Thymus (tissue), 11 donors: ENCODE data around the gene APOBEC3A. TPM values are rescaled to one million over a fixed set of nuclear protein-coding genes. Genes with fewer than 3 reads are reported as not detected.
"Not testable (repeated sequence)": the region's sequence is repeated elsewhere in the genome, so short reads cannot be mapped to it uniquely, and the experiment has no call there.

Experiments used
- DNase-seq, 9 donors: peaks; one replicate each; pipeline ENCODE4 v3.0.0-alpha.2; 2013; ENCODE audit warnings: low spot score in 9 of 9, low read depth in 6 of 9, missing footprints in 1 of 9
- H3K27ac ChIP-seq, 2 donors: one replicate each; pipeline ENCODE4 v1.5.1; 2013; ENCODE audit warnings: control low read depth in 1 of 2, low read depth in 1 of 2, low read length in 1 of 2, mild to moderate bottlenecking in 1 of 2, moderate library complexity in 1 of 2
- H3K27me3 ChIP-seq, 2 donors: one replicate each; pipeline ENCODE4 v1.5.1; 2013; ENCODE audit warnings: low read length in 1 of 2; ENCODE audit not compliant: control insufficient read depth in 2 of 2, insufficient read depth in 1 of 2
- H3K36me3 ChIP-seq, 2 donors: one replicate each; pipeline ENCODE4 v1.5.1; 2013; ENCODE audit warnings: low read length in 1 of 2, mild to moderate bottlenecking in 1 of 2, moderate library complexity in 1 of 2; ENCODE audit not compliant: control insufficient read depth in 2 of 2, insufficient read depth in 2 of 2
- H3K4me1 ChIP-seq, 2 donors: one replicate each; pipeline ENCODE4 v1.5.1; 2013; ENCODE audit warnings: low read length in 2 of 2; ENCODE audit not compliant: control insufficient read depth in 2 of 2, insufficient read depth in 2 of 2
- H3K4me3 ChIP-seq, 2 donors: one replicate each; pipeline ENCODE4 v1.5.1; 2013; ENCODE audit warnings: low read length in 2 of 2, control low read depth in 1 of 2, mild to moderate bottlenecking in 1 of 2
- H3K9me3 ChIP-seq, 2 donors: one replicate each; pipeline ENCODE4 v1.5.1; 2013; ENCODE audit warnings: low read length in 1 of 2, mild to moderate bottlenecking in 1 of 2; ENCODE audit not compliant: control insufficient read depth in 2 of 2, insufficient read depth in 1 of 2
- WGBS: extraction: QIAGEN DNeasy Blood & Tissue Kit; methylation state at CpG from one replicate; pipeline ENCODE4 v1.1.7; 2013; 5-methylcytosine and 5-hydroxymethylcytosine counted together
- polyA plus RNA-seq: library from polyadenylated mRNA; stranded (reverse); fragments of 200-250 nt; gene quantifications from one replicate; pipeline ENCODE4 v1.2.3, GENCODE V29; 2013
- total RNA-seq: library from RNA; stranded (reverse); fragments of 120-200 nt; gene quantifications from one replicate; pipeline ENCODE4 v1.2.4, GENCODE V29; 2013
- donor health status: healthy.

APOBEC3A gene
- total and polyA plus RNA-seq, 2 donors: 1.4 to 17.3 TPM

GRCh38 chr22:38938925-38939324, 18.5 kb upstream of the APOBEC3A start:
- Histone ChIP-seq H3K4me3 (no peak overlapping the region), H3K4me1 (peaks cover 0 to 4% of the 10 kb centered on the region in 2 donors), H3K27ac (no peak overlapping the region), H3K27me3 (peaks cover 0 to 33% of the 10 kb centered on the region in 2 donors), H3K9me3 (no peaks in the 10 kb centered on the region), H3K36me3 (no peaks in the 10 kb centered on the region)
- WGBS: 96% methylated on average over 7 of the region's 7 CpGs
- DNase-seq: no peak

DNA sequence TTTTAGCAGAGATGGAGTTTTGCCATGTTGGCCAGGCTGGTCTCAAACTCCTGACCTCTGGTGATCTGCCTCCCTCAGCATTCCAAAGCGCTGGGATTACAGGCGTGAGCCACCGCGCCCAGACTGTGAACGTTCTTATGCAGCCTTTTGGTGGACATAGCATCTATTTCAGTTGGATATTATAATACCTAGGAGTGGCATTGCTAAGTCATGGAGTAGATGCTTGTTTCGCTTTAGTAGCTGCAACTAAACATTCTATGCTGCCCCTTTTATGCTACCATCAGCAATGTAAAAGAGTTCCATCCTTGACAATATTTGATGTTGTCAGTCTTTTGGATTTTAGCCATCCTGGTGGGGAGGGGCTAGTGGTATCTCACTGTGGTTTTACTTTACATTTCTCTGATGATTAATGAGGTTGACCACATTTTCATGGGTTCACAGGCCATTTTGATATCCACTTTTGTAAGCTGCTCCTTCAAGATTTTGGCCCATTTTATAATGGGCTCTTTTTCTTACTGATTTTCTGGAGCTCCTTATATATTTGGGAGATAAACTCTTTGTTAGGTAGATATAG, 16.5 kb upstream of the APOBEC3A start:
- no peak overlapping the region for H3K27ac ChIP-seq
- H3K9me3 ChIP-seq: no peaks in the 10 kb centered on the region
- peaks cover 0 to 4% of the 10 kb centered on the region in 2 donors for H3K4me1 ChIP-seq
- H3K4me3 ChIP-seq: no peak overlapping the region
- no peaks in the 10 kb centered on the region for H3K36me3 ChIP-seq
- 95% methylated on average over 6 of the region's 6 CpGs for WGBS
- DNase-seq: no peak
- peaks cover 0 to 38% of the 10 kb centered on the region in 2 donors for H3K27me3 ChIP-seq

GRCh38 chr22:38941488-38941987, 15.9 kb upstream of the APOBEC3A start:
- Histone ChIP-seq H3K4me3 (no peak overlapping the region), H3K36me3 (no peaks in the 10 kb centered on the region), H3K4me1 (peaks cover 0 to 4% of the 10 kb centered on the region in 2 donors), H3K27me3 (peaks cover 0 to 38% of the 10 kb centered on the region in 2 donors), H3K9me3 (no peaks in the 10 kb centered on the region), H3K27ac (no peak overlapping the region)
- WGBS: 7% methylated on average over 13 of the region's 13 CpGs
- DNase-seq: peak in 1 of 9 donors; percentile 38

DNA sequence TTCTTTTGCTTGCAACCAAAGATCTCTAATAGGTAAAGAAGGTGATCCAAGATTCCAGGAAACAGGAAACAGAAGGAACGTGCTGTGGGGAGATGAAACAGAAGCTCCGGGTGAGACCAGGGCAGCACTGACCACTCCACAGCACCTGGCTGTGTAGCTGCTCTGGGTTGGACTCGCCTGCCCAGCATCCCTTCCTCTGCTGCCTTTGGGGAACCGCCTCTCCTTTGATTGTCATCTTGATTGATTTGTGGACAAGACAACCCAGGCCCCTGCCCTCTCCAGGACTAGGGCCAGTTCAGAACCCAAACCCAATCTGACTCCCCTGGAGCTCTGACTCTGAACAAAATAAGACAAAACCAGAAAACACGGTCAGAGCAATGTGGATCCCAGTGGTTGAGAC, 14.7 kb upstream of the APOBEC3A start:
- Histone ChIP-seq H3K27ac (no peak overlapping the region), H3K4me1 (peaks cover 0 to 4% of the 10 kb centered on the region in 2 donors), H3K27me3 (peaks cover 0 to 48% of the 10 kb centered on the region in 2 donors), H3K9me3 (no peaks in the 10 kb centered on the region), H3K36me3 (no peaks in the 10 kb centered on the region), H3K4me3 (no peak overlapping the region)
- 73% methylated on average over 5 of the region's 5 CpGs for WGBS
- DNase-seq: no peak

GRCh38 chr22:38943201-38943600, 14.2 kb upstream of the APOBEC3A start:
- no peak overlapping the region for H3K27ac ChIP-seq
- no peak overlapping the region for H3K4me3 ChIP-seq
- no peak for DNase-seq
- no peaks in the 10 kb centered on the region for H3K9me3 ChIP-seq
- WGBS: 25% methylated on average over 9 of the region's 9 CpGs
- H3K27me3 ChIP-seq: peaks cover 0 to 48% of the 10 kb centered on the region in 2 donors
- H3K4me1 ChIP-seq: peaks cover 0 to 4% of the 10 kb centered on the region in 2 donors
- H3K36me3 ChIP-seq: no peaks in the 10 kb centered on the region

DNA sequence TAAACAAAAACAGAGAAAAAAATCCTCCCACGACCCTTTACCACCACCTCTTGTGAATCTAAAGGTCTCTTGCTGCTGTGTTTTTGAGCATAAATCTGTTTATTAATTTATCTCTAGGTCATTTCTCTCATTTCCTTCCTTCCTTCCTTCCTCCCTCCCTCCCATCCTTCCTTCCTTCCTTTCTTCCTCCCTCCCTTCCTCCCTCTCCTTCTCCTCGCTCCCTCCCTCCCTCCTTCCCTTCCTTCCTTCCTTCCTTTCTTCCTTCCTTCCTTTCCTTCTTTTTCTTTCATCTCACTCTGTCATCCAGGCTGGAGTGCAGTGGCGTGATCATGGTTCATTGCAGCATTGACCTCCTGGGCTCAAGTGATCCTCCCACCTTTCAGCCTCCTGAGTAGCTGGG, 13.5 kb upstream of the APOBEC3A start:
- DNase-seq: no peak
- no peaks in the 10 kb centered on the region for H3K36me3 ChIP-seq
- H3K4me3 ChIP-seq: no peak overlapping the region
- peaks cover 0 to 4% of the 10 kb centered on the region in 2 donors for H3K4me1 ChIP-seq
- peaks cover 0 to 48% of the 10 kb centered on the region in 2 donors for H3K27me3 ChIP-seq
- no peak overlapping the region for H3K27ac ChIP-seq
- WGBS: 83% methylated on average over 3 of the region's 3 CpGs
- H3K9me3 ChIP-seq: no peaks in the 10 kb centered on the region

DNA sequence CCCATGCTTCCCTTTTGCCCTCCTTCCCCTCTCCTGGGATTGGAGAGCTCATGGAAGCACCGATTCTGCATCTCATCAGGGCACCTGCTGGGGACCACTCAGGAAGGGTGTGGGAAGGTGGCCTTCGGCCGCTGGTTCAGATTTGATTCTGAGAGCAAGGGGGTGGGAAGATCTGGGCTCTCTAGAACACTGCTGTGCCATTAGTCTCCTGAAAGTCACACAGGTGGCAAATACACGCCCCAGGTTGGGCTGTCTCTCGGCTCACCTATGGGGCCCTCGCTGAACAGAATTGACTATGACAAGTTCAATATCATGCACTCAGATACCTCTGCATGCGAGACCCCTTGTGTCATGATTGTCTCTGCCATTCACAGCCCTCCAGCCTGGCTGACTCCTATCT, 12.8 kb upstream of the APOBEC3A start:
- Histone ChIP-seq H3K27ac (no peak overlapping the region), H3K9me3 (no peaks in the 10 kb centered on the region), H3K4me1 (peaks cover 0 to 4% of the 10 kb centered on the region in 2 donors), H3K27me3 (peaks cover 0 to 46% of the 10 kb centered on the region in 2 donors), H3K36me3 (no peaks in the 10 kb centered on the region), H3K4me3 (no peak overlapping the region)
- no peak for DNase-seq
- WGBS: 99% methylated on average over 7 of the region's 7 CpGs

DNA sequence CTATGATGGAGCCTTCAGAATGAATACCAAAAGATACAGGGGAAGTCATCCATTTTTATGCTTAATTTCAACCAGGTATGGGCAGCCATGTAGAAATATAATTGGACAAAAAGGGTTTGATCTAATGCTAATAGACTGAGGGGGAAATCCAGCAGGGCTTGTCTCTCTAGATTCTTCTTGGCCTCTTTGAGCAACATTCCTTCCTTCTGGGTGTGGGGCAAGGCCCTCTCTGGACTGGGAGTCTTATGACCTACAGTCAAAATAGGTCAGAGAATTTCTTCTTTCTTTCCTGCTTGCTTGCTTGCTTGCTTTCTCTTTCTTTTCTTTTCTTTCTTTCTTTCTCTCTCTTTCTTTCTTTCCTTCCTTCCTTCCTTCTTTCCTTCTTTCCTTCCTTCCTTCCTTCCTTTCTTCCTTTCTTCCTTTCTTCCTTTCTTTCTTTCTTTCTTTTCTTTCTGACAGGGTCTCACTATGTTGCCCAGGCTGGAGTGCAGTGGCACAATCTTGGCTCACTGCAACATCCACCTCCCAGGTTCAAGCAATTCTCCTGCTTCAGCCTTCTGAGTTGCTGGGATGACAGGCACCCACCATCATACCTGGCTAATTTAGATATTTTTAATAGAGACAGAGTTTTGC, 11.6 kb upstream of the APOBEC3A start:
- not testable (repeated sequence) for H3K4me1 ChIP-seq, H3K36me3 ChIP-seq, H3K27ac ChIP-seq, H3K9me3 ChIP-seq, H3K4me3 ChIP-seq, DNase-seq
- peaks cover 0 to 49% of the 10 kb centered on the region in 2 donors for H3K27me3 ChIP-seq

DNA sequence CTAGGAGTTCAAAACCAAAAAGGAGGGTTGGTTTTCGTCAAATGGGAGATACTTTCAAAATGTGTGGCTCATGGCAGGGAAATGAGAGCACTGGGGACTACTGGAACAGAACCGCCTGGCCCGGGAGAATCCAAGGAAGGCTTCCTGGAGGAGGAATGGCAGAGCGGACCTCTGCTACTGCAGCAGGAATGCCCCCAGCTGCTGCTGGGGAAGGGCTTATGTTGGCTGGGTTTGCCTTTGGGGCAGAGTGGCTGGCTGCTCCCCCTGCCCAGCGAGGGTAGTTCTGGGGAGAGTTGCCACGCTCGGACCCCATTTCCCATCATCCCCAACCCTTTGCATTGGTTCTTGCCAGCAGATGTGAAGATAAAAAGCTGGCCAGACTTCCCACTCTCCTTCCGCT, 10.6 kb upstream of the APOBEC3A start:
- no peak for DNase-seq
- Histone ChIP-seq H3K36me3 (no peaks in the 10 kb centered on the region), H3K4me3 (no peak overlapping the region), H3K4me1 (peaks cover 0 to 4% of the 10 kb centered on the region in 2 donors), H3K27ac (no peak overlapping the region), H3K9me3 (no peaks in the 10 kb centered on the region), H3K27me3 (peaks cover 0 to 45% of the 10 kb centered on the region in 2 donors)
- WGBS: 96% methylated on average over 8 of the region's 8 CpGs
